ENCODE data around the gene ENTPD6.
A peak's percentile ranks its signal among the peaks of the same experiment; 100 is the strongest.
"Not testable (repeated sequence)": the region's sequence is repeated elsewhere in the genome, so short reads cannot be mapped to it uniquely, and the experiment has no call there.

The ENTPD6 gene

GRCh38 chr20:25150016-25150415 lies 45.5 kb upstream of the ENTPD6 start:
- Mint-ChIP-seq H3K27me3 (ENCODE audit: low read depth, poor library complexity) (peaks cover 21% of the 10 kb centered on the region), H3K4me3 (no peak overlapping the region), H3K36me3 (ENCODE audit: low read depth) (no peaks in the 10 kb centered on the region), H3K4me1 (no peaks in the 10 kb centered on the region), H3K9me3 (no peaks in the 10 kb centered on the region), H3K27ac (peak overlapping the region; percentile 95)
- DNase-seq: no peak
- TF ChIP-seq CTCF (IDR thresholded peaks at IDR 0.05): no peak

- H3K4me3 Mint-ChIP-seq: no peak overlapping the region
- no peaks in the 10 kb centered on the region for H3K9me3 Mint-ChIP-seq
- H3K4me1 Mint-ChIP-seq: no peaks in the 10 kb centered on the region
- H3K27me3 Mint-ChIP-seq (ENCODE audit: low read depth, poor library complexity): peaks cover 16% of the 10 kb centered on the region
- no peak for DNase-seq
- H3K36me3 Mint-ChIP-seq (ENCODE audit: low read depth): no peaks in the 10 kb centered on the region
- H3K27ac Mint-ChIP-seq: no peak overlapping the region
- TF ChIP-seq CTCF (IDR thresholded peaks at IDR 0.05): no peak
Observed at GRCh38 chr20:25158043-25158442, 37.5 kb upstream of the ENTPD6 start.

- no peak for TF ChIP-seq CTCF (IDR thresholded peaks at IDR 0.05)
- DNase-seq: no peak
- H3K4me3 Mint-ChIP-seq: no peak overlapping the region
- H3K27ac Mint-ChIP-seq: no peak overlapping the region
- peaks cover 19% of the 10 kb centered on the region for H3K27me3 Mint-ChIP-seq (ENCODE audit: low read depth, poor library complexity)
- peaks cover 17% of the 10 kb centered on the region for H3K9me3 Mint-ChIP-seq
- H3K36me3 Mint-ChIP-seq (ENCODE audit: low read depth): no peaks in the 10 kb centered on the region
- no peaks in the 10 kb centered on the region for H3K4me1 Mint-ChIP-seq
Observed at GRCh38 chr20:25160467-25160866, 35.0 kb upstream of the ENTPD6 start.

- H3K27ac Mint-ChIP-seq: no peak overlapping the region
- no peak overlapping the region for H3K4me3 Mint-ChIP-seq
- peaks cover 22% of the 10 kb centered on the region for H3K9me3 Mint-ChIP-seq
- peaks cover 19% of the 10 kb centered on the region for H3K27me3 Mint-ChIP-seq (ENCODE audit: low read depth, poor library complexity)
- H3K4me1 Mint-ChIP-seq: no peaks in the 10 kb centered on the region
- no peak for DNase-seq
- TF ChIP-seq CTCF (IDR thresholded peaks at IDR 0.05): no peak
- H3K36me3 Mint-ChIP-seq (ENCODE audit: low read depth): no peaks in the 10 kb centered on the region
Observed at GRCh38 chr20:25160897-25161296, 34.6 kb upstream of the ENTPD6 start.

- DNase-seq: no peak
- TF ChIP-seq CTCF (IDR thresholded peaks at IDR 0.05): no peak
- no peak overlapping the region for H3K27ac Mint-ChIP-seq
- peaks cover 40% of the 10 kb centered on the region for H3K9me3 Mint-ChIP-seq
- no peak overlapping the region for H3K4me3 Mint-ChIP-seq
- peaks cover 52% of the 10 kb centered on the region for H3K27me3 Mint-ChIP-seq (ENCODE audit: low read depth, poor library complexity)
- no peaks in the 10 kb centered on the region for H3K36me3 Mint-ChIP-seq (ENCODE audit: low read depth)
- no peaks in the 10 kb centered on the region for H3K4me1 Mint-ChIP-seq
Observed at GRCh38 chr20:25165128-25165527, 30.4 kb upstream of the ENTPD6 start.

- H3K27ac Mint-ChIP-seq; DNase-seq; H3K4me1 Mint-ChIP-seq; H3K4me3 Mint-ChIP-seq; H3K36me3 Mint-ChIP-seq (ENCODE audit: low read depth): not testable (repeated sequence)
- Mint-ChIP-seq H3K9me3 (peaks cover 46% of the 10 kb centered on the region), H3K27me3 (ENCODE audit: low read depth, poor library complexity) (peaks cover 57% of the 10 kb centered on the region)
Observed at GRCh38 chr20:25166105-25166782, 29.3 kb upstream of the ENTPD6 start.
